Skin epidermis (tissue), 12 donors: ENCODE measurements around the gene KLC1.

Experiments
- H3K27ac ChIP-seq, 21 experiments: fragments of 200-600 bp; sonication (generic) in 11 of 21; one replicate each; pipeline ENCODE4 v1.5.0; 2020; ENCODE audit warnings: mild to moderate bottlenecking in 3 of 21, inconsistent platforms in 2 of 21, moderate library complexity in 2 of 21
- H3K4me3 ChIP-seq, 7 experiments: fragments of 200-600 bp; sonication (generic) in 2 of 7; one replicate each; pipeline ENCODE4 v1.5.0; 2020; ENCODE audit warnings: inconsistent platforms in 2 of 7, mild to moderate bottlenecking in 2 of 7, moderate library complexity in 1 of 7

KLC1 gene

DNA sequence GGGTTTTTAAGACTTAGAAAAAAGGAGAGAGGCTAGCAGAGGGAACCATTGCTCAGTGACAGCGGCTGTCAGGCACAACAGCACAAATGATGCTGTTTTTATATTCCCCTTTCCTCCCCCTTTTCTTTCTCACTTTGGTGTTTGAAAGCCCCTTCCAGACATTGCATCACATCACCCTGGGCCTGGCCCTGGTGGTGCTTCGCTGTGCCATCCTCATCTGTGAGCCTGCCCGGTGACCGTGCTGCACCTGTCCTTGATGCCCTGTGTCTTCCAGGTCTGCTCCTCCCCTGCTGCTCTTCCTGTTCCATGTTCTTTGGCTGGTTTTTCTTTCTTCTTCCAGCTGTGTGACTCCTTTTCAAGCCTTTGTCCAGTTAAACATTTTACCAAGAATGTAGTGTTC lies 24.8 kb downstream of the KLC1 start:
- H3K27ac ChIP-seq = peak overlapping the region in 2 of 21 experiments; percentile 9 to 55

DNA sequence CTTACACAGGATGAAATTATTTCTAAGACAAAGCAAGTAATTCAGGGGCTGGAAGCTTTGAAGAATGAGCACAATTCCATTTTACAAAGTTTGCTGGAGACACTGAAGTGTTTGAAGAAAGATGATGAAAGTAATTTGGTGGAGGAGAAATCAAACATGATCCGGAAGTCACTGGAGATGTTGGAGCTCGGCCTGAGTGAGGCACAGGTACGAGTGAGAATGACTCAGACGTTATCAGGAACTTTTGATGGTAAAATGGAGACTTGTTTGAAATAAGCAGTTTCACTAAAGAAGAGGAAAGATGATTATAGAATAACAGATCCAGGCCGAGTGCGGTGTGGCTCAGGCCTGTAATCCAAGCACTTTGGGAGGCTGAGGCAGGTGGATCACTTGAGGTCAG lies 25.6 kb downstream of the KLC1 start:
- Histone ChIP-seq H3K4me3 (no peak overlapping the region), H3K27ac (no peak overlapping the region)

More for the DNA sequence above, 24.8 kb downstream of the KLC1 start:
- H3K4me3 ChIP-seq = no peak overlapping the region

DNA sequence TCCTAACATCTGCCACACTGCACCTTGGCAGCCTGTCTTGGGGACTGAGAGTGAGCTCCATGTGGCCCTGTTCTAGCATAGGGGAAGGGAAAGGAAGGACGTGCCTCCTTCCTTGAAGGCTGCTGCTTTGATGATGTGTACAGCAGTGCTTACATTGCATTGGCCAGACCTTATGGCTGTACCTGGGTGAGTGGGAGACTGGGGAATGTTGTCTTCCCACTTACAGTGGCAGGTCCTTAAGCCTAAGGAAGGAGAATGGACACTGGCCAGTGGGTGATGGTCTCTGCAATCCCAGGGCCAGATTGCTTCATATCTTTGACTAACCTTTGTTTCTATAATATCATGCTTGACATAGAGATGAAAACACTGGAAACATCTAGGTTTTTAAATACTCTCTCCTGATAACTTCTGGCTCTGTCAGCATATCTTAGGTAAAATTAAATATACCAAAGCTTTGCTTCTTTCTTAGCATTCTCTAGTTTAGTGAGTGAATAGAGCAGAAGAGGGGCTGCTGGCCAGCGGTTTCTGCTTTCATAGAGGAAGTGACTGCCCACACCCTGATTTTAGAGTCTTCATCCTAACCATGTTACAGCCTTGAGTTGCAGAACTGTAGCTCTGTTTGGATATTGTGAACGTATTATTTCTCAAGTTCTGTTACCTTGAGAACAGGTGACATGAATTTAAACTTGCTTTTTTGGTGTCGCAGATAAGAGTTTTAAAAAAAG lies 27.2 kb downstream of the KLC1 start:
- peak overlapping the region in 1 of 21 experiments; percentile 25 for H3K27ac ChIP-seq
- no peak overlapping the region for H3K4me3 ChIP-seq

DNA sequence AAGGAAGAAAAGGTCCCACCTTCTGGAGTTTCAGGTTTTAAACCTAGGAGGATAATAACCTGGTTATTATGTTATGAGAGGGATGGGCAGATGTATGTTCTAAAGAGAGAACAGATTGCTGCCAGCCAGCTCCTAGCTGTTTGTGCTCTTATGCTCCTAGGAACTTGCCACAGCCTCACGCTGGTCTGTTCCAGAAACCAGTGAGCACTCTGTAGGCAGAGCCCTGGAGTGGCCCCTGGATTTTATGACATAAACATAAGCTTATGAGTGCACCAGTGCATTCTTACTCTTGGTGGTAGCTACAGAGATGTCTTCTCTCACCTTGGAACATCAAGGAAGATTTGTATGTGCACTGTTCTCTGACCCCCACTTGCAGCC lies 27.7 kb downstream of the KLC1 start:
- Histone ChIP-seq H3K4me3 (no peak overlapping the region), H3K27ac (peak overlapping the region in 1 of 21 experiments; percentile 25)

DNA sequence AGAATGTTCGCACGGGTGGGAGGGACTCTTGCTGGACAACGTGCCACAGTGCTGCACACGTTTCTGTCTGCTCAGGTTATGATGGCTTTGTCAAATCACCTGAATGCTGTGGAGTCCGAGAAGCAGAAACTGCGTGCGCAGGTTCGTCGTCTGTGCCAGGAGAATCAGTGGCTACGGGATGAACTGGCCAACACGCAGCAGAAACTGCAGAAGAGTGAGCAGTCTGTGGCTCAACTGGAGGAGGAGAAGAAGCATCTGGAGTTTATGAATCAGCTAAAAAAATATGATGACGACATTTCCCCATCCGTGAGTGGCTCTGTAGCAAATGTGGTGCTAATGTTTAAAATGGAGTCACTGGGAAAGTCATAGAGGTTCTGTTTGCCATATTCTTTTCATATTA lies 28.5 kb downstream of the KLC1 start:
- Histone ChIP-seq H3K4me3 (no peak overlapping the region), H3K27ac (no peak overlapping the region)

DNA sequence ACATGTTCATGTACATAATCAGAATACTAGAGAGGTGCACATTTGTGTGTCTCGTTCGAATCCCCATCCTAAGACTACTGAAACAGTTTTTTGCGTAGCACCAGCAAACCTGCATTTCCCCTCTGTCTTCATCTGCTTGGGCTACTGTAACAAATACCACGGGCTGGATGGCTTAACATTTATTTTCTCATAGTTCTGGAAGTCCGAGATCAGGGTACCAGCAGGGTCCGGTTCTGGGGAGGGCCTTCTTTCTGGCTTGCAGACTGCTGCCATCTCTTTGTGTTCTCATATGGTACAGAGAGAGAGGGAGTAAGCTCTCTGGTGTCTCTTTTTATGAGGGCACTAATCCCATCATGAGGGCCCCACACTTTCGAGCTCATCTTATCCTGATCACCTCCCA lies 30.6 kb downstream of the KLC1 start:
- H3K27ac ChIP-seq = no peak overlapping the region
- no peak overlapping the region for H3K4me3 ChIP-seq

DNA sequence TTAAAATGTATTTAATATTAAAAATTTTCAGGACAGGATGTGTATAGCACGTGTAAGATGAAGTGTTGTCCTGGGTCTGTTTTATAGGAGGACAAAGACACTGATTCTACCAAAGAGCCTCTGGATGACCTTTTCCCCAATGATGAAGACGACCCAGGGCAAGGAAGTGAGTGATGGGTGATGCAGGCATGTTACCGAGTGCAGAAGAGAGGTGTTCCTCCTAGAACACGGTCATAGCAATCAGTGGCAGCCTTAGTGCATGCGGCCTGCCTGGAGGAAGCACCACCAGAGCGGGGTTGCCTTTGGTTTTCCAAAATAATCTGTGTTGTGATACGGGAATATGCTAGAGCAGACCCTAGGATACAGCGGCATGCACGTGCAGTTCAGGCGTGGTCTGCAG lies 33.0 kb downstream of the KLC1 start:
- Histone ChIP-seq H3K27ac (no peak overlapping the region), H3K4me3 (no peak overlapping the region)

DNA sequence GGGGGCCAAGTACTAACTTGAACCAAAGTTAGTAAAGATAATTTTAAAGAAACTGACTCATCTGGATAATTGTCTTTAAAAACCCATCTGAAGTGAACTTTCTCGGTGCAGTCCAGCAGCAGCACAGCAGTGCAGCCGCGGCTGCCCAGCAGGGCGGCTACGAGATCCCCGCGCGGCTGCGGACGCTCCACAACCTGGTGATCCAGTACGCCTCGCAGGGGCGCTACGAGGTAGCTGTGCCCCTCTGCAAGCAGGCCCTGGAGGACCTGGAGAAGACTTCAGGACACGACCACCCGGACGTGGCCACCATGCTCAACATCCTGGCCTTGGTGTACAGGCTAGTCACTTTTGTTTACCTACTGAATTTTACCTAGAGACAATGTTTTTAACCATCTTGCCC lies 33.6 kb downstream of the KLC1 start:
- H3K27ac ChIP-seq = no peak overlapping the region
- H3K4me3 ChIP-seq = no peak overlapping the region

DNA sequence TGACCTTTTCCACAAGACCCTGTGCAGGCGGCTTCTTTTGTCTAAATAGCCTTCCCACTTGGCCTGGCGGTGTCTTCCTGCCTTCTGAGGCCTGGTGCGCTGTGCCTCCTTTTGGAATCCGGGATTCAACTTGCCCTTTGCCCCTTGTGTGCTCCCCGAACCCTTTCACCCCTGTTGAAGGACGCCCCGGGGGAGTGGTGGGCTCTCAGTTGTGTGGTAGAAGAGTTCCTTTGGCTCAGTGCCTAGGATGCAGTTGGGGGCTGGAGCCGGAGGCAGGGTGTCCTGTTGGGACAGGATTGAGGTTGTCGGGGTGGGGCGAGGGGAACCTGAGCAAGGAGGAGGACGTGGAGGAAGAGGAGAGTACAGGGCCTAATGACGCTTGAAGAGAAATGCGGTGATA lies 34.5 kb downstream of the KLC1 start:
- Histone ChIP-seq H3K27ac (peak overlapping the region in 1 of 21 experiments; percentile 34), H3K4me3 (no peak overlapping the region)

DNA sequence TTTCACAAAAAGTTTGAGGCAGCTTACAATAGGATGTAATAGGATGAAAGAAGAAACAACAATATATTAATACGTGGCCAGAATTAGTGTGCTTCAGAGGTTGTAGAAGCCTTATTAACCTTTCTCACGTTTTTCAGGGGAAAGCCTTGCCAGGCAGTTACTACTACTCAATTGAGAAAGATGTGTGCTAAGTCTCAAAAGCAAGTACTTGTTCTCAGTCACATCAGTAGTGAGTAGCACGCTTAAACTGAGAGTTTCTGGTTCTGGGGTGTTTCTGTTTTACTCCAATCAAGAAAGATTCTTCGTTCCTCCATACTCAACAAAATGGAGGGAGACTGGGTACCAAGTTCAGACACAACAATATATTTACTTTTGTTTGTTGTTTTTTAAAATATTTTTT lies 38.7 kb downstream of the KLC1 start:
- H3K27ac ChIP-seq = no peak overlapping the region

DNA sequence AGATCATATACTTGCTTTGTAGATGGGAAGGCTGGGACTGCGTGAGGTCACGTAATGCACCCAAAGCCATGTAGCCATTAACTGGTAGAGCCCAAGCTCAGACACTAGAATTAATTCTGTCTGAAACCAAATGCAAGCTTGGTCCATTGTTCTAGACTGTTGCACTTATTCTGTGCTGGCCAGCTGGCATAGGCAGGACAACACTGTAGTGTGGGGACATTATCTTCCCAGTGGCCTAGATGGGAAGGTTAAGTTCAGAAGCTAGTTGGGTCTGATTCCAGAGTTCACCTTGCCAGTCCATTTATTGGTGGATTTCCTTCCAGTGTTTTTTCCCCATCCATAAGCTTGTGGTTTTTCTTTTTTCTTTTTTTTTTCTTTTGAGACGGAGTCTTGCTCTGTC lies 39.1 kb downstream of the KLC1 start:
- no peak overlapping the region for H3K27ac ChIP-seq
- no peak overlapping the region for H3K4me3 ChIP-seq

More for the DNA sequence above, 38.7 kb downstream of the KLC1 start:
- H3K4me3 ChIP-seq = no peak overlapping the region

DNA sequence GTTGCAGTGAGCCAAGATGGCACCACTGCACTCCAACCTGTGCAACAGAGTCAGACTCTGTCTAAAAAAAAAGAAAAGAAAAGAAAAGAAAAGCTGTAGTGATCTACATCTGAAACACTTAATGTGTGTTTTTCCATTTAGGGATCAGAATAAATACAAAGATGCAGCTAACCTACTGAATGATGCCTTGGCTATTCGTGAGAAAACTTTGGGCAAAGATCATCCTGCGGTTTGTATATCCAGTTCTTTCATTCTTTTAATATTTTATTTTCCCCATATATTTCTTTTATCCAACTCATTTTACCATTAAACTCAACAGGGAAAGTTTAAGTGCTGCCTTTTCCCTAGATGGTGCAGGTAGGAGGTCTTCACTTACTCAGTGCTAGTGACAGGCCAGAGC lies 40.4 kb downstream of the KLC1 start:
- Histone ChIP-seq H3K4me3 (no peak overlapping the region), H3K27ac (no peak overlapping the region)

DNA sequence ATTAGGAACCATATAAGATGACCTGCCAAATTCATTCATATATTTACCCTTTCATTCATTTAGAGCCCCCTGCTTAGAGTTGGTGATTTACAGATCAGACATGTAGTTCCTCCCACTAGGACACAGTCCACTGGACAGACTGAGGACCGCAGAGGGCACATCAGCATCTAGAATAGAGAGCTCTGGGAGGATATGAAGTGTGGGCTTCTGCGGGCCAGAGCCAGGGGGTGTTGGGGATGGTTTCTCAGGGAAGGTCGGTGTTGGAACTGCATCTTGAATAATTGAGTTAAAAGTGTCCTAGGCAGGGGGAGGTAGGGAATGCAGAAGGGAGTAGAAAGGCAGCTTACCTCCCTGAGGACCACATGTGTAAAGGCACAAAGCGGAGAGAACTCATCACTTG lies 42.9 kb downstream of the KLC1 start:
- Histone ChIP-seq H3K27ac (no peak overlapping the region), H3K4me3 (no peak overlapping the region)

DNA sequence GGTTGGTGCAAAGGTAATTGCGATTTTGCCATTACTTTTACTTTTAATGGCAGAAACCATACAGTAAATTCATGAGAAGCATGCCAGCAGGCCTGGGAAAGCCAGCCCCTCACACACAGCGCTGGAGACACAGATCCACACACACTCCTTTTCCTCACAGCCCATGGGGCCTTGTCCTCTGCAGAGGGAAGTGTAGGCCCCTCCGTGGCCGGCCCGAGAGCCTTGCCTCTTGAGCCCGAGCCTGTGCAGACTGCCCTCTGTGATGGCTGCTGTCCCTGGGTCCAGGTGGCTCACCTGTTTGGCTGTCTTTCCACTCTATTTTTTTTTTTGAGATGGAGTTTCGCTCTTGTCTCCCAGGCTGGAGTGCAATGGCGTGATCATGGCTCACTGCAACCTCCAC lies 46.9 kb downstream of the KLC1 start:
- Histone ChIP-seq H3K27ac (no peak overlapping the region), H3K4me3 (no peak overlapping the region)

DNA sequence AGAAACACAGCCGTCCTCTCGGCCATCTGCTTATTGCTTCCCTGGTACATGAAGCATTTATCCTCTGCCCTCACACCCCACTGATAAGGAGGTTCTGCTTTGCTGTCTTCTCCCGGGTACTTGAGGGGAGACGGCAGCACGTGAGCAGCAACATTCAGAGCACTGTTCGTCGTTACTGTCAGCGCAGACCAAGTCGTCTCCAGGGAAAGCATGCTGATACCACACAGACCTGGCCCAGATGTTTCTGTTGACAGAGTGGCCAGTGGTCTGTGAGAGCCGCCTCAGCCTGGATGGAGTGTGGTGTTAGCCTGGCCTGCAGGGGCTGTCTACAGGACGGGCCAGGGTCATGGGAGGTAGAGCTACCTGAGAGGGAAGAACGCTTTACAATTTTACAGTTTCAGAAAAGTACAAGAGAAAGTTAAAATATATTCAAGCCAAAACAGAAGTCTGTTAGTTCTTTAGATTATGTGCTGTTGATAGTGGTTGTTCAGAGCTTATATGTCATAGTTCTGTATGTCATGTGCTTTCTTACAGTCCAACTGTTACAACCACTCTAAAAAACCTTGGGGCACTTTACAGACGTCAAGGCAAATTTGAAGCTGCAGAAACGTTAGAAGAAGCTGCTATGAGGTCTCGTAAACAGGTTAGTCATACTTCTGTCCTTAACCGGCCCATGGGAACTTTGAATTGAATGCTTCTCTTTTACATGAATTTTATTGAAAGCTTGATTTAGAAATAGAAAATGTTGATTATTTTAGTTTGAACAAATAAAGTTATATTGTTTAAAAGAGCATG lies 48.1 kb downstream of the KLC1 start:
- peak overlapping the region in 1 of 21 experiments; percentile 13 for H3K27ac ChIP-seq
- H3K4me3 ChIP-seq = no peak overlapping the region

DNA sequence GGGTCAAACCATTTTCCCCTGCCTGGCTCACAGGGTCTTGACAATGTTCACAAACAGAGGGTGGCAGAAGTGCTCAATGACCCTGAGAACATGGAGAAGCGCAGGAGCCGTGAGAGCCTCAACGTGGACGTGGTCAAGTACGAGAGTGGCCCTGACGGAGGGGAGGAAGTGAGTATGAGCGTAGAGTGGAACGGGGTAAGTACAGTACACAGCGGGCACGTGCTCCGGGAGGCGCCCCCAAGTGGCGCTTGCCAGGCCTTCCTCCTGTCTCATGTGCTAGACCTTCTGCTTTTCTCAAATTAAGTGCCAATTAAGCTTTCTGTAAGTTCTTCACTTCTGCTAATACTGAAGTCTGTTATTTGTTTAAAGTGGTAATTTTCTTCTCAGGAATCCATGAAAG lies 50.3 kb downstream of the KLC1 start:
- peak overlapping the region in 2 of 21 experiments; percentile 8 to 28 for H3K27ac ChIP-seq
- H3K4me3 ChIP-seq = no peak overlapping the region

DNA sequence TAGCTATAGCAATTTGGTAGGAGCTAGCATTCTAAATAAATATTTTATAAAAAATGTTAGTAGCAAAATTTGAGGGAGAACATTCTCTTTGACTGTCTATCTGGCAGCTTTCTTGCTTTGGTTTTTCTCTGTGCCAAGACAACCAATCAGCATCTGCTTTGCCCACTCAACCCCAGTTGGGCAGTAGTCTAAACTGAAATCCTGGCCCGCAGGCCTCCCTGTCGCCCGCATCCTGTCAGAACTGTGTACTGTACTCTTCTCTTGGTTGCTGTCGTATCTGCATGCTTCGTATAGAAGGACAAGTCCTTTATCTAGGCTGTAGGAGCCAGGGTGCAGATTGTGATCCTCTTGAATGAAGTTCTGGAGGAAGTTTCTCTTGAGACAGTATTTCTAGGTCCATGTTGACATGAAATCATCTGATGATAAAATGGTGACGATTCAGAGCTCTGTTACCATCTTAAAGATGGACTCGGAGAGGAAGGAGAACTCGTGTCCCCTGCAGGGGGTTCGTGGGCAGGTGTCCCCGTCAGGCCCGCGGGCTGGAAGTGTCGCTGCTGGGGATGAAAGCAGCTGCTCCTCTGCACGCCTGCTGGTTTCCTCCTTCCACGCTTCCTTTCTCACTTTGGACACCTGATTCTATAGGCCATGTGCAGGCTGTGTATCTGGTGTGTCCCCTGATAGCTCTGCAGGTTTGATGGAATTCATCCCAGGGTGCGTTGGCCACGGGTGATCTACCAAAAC lies 51.6 kb downstream of the KLC1 start:
- no peak overlapping the region for H3K27ac ChIP-seq
- no peak overlapping the region for H3K4me3 ChIP-seq

DNA sequence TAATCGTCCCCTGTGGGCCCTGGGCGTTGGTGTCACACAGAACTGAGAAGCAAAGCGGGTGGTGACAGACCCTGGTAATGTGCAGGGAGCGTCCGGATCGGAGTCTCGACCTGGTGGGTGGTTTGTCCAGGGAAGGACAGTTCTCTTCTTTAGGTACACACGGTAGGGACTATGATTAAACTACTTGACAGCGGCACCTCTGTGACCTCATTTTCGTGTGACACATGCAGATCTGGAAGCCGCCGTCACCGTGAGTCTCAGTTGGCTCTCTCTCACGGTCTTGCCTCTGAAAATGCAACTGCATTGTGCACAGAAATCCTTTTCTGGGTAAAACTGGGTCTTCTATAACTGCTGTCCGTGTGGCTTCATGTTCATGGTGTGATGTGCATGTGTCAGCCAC lies 54.1 kb downstream of the KLC1 start:
- Histone ChIP-seq H3K27ac (no peak overlapping the region), H3K4me3 (no peak overlapping the region)

DNA sequence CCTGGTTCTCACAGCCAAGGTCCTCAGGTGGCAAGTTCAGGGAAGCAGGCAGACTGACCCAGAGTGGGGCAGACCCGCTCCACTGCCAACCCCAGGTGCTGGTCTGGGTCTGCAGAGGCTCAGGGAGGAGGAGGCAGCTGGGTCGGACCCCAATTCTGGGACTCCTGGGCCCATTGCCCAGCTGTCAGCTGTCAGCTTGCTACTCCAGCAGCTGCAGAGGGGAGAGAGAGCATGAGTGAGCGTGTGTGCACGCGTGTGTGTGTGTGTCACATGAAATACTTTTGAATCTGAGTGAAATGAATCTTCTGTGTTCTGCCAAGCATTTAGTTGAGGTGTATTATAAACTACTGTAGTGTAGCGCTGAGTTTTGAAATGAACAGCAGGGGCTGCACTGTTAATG lies 55.5 kb downstream of the KLC1 start:
- no peak overlapping the region for H3K4me3 ChIP-seq
- no peak overlapping the region for H3K27ac ChIP-seq

DNA sequence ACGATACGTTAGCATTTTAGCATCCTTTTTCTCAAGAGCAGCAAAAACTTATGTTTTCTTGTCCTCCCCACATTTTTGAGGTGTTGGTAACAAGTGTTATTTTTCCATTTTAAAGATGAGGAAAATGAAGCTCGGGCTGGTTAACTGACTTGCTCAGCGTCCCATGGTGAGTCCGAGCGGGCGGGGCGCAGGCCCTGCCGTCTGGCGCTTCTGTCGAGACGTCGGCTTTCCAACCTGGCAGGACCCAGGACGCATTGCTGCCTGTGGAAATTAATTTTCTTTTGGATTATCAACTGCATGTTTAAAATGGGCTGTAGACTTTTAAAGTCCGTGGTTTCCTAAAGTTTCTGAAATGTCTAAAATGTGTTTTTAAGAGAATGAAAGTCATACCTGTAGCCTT lies 55.9 kb downstream of the KLC1 start:
- Histone ChIP-seq H3K4me3 (no peak overlapping the region), H3K27ac (no peak overlapping the region)
